SK-N-MC (cell line): ENCODE measurements around the gene IFT27.

ENCODE experiments used
- DNase-seq: peaks from one replicate; pipeline ENCODE4 v3.0.0-alpha.2; 2011; ENCODE audit warnings: low read depth, low spot score
- H3K27ac ChIP-seq: fragments of 200-600 bp; sonication (generic); 2 replicates; pipeline ENCODE4 v1.5.1; 2016; ENCODE audit warnings: mixed run types
- H3K36me3 ChIP-seq: fragments of 200-600 bp; sonication (generic); 2 replicates; pipeline ENCODE4 v1.6.1; 2017; ENCODE audit warnings: antibody characterized with exemption, low read length, mixed read lengths; ENCODE audit not compliant: insufficient read depth
- H3K4me3 ChIP-seq: fragments of 200-600 bp; sonication (generic); 2 replicates; pipeline ENCODE4 v1.5.1; 2016
- H3K9ac ChIP-seq: fragments of 200-600 bp; sonication (generic); 2 replicates; pipeline ENCODE4 v1.8.0; 2017; ENCODE audit warnings: mixed run types, mixed read lengths; ENCODE audit not compliant: insufficient read length
- H3K9me3 ChIP-seq: fragments of 200-600 bp; sonication (generic); 2 replicates; pipeline ENCODE4 v1.6.1; 2017; ENCODE audit warnings: low read depth, mild to moderate bottlenecking, antibody characterized with exemption, low read length, moderate library complexity, mixed read lengths
- EZH2 ChIP-seq: fragments of 200-600 bp; sonication (generic); IDR thresholded peaks from one replicate; pipeline ENCODE4 v1.6.1; 2017; ENCODE audit warnings: antibody characterized with exemption
- FOXP2 ChIP-seq: optimal IDR thresholded peaks from 2 replicates; pipeline ENCODE3; 2011; ENCODE audit warnings: mild to moderate bottlenecking, moderate library complexity; ENCODE audit not compliant: insufficient read depth; ENCODE audit errors: extremely low read length, control extremely low read depth
- POLR2AphosphoS5 ChIP-seq: IDR thresholded peaks from 2 replicates; pipeline ENCODE4 v1.6.1; 2012; ENCODE audit warnings: mild to moderate bottlenecking, low read depth, low read length, borderline replicate concordance

IFT27 gene

DNA sequence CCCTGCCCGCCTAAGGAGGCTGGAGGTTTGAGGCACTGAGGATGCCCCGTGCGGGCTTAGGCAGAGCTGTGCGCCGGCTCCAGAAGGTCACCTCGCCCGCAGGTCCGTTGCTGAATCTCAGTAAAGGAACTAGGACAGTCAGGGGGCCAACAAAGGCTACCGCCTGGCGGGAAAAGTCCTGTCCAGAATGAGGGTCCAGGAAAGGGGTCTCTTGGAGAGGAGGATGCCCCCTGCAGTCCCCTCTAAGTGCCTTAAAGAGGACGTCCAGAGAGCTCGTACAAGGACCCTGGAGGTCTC is 40.4 kb upstream of the IFT27 start:
- no peak overlapping the region for H3K4me3 ChIP-seq
- no peak for DNase-seq
- no peaks in the 10 kb centered on the region for H3K9me3 ChIP-seq
- TF ChIP-seq EZH2 (no peak), POLR2AphosphoS5 (no peak)
- H3K27ac ChIP-seq = no peak overlapping the region
- H3K9ac ChIP-seq = no peak overlapping the region
- no peaks in the 10 kb centered on the region for H3K36me3 ChIP-seq

DNA sequence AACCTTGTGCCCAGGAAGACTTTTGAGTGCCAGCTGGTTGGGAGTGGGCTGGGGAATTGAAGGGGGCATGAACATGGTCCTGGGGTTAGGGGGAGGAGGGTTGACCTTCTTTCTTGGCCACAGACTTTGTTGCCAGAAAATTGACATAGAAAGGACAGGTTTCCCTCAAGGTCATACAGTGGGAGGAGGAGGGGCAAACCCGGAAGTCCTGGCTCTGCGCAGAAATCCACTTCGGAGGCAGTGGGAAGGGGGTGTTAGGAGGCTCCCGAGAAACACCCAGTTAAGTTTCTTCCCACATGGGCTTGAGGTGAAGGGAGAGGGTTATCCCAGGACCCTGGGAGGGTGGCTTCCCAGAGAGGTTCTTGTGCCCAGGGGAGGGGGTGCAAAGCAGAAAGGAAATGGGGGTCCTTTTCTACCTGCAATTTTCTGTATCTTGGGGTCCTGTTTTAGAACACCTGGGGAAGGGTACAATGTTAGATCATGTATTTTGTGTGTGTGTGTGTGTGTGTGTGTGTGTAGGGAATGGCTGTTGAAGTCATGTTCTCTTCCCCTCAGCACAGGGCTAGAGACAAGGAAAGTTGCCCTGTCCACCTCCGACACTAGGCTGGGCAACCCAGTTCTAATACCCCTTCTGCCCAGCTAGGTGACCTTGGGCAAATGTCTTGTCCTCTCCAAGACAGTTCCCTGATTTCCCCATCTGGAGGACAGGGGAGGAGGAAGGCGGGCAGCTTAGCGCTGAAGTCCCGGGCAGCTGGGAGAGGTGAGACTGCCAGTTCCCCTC is 39.8 kb upstream of the IFT27 start:
- DNase-seq = no peak
- Histone ChIP-seq H3K36me3 (no peaks in the 10 kb centered on the region), H3K9ac (no peak overlapping the region), H3K4me3 (no peak overlapping the region), H3K9me3 (no peaks in the 10 kb centered on the region), H3K27ac (no peak overlapping the region)
- TF ChIP-seq FOXP2 (no peak), EZH2 (no peak), POLR2AphosphoS5 (no peak)

DNA sequence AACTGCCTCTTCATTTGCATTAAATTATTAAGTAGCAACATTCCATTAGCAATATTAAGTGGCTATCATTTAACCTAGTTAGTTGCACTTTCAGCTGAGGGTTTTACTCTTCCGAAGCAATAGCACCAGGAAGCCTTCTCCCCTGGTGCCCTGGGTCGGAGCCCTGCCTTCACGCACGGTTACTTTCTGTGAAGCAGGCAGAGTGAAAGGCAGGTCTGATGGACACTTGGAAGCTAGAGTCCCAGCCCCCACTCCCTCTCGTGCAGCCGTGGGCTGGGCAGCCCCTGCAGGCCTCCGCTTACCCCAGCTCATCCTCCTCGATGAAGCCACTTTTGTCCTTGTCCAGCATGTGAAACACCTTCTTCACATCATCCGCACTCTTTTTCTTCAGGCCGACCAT is 38.9 kb upstream of the IFT27 start:
- Histone ChIP-seq H3K4me3 (no peak overlapping the region), H3K9me3 (no peaks in the 10 kb centered on the region), H3K9ac (no peak overlapping the region), H3K36me3 (no peaks in the 10 kb centered on the region), H3K27ac (no peak overlapping the region)
- TF ChIP-seq POLR2AphosphoS5 (no peak), FOXP2 (no peak), EZH2 (no peak)
- no peak for DNase-seq

GRCh38 chr22:36811094-36811800 is 35.3 kb upstream of the IFT27 start:
- no peak for TF ChIP-seq FOXP2
- TF ChIP-seq POLR2AphosphoS5 = no peak
- TF ChIP-seq EZH2 = no peak
- no peak overlapping the region for H3K27ac ChIP-seq
- H3K36me3 ChIP-seq = no peaks in the 10 kb centered on the region
- H3K9ac ChIP-seq = no peak overlapping the region
- no peak for DNase-seq
- H3K9me3 ChIP-seq = no peaks in the 10 kb centered on the region
- no peak overlapping the region for H3K4me3 ChIP-seq

- H3K4me3 ChIP-seq = no peak overlapping the region
- TF ChIP-seq FOXP2 = no peak
- TF ChIP-seq POLR2AphosphoS5 = no peak
- no peak for TF ChIP-seq EZH2
- no peaks in the 10 kb centered on the region for H3K36me3 ChIP-seq
- H3K9me3 ChIP-seq = no peaks in the 10 kb centered on the region
- H3K9ac ChIP-seq = no peak overlapping the region
- no peak overlapping the region for H3K27ac ChIP-seq
- no peak for DNase-seq
Observed at GRCh38 chr22:36809351-36809750, 33.4 kb upstream of the IFT27 start.

- Histone ChIP-seq H3K36me3 (no peaks in the 10 kb centered on the region), H3K9ac (no peak overlapping the region), H3K4me3 (no peak overlapping the region), H3K9me3 (no peaks in the 10 kb centered on the region), H3K27ac (no peak overlapping the region)
- no peak for DNase-seq
- TF ChIP-seq POLR2AphosphoS5 (no peak), EZH2 (no peak), FOXP2 (no peak)
Observed at GRCh38 chr22:36808721-36809344, 32.9 kb upstream of the IFT27 start.

DNA sequence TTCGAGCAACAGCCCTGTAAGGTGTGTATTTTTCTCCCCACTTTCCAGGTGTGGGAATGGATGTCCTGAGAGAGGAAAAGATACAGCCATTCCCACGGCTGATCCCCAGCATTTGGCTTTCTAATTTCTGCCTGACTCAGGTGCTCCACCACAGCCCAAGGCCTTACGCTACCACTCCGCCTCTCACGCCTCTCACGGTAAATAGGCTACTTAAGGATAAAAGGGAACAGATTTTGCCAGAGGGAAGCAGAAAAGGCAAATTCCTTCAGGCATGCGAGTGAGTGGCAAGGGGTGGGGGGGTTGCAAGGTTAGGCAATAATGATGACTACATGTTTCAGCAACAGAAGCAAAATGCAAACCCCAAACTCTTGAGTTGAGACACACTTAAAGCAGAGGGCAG is 31.7 kb upstream of the IFT27 start:
- no peak for DNase-seq
- H3K9me3 ChIP-seq = no peaks in the 10 kb centered on the region
- no peak overlapping the region for H3K9ac ChIP-seq
- H3K4me3 ChIP-seq = no peak overlapping the region
- no peak overlapping the region for H3K27ac ChIP-seq
- no peak for TF ChIP-seq POLR2AphosphoS5
- no peak for TF ChIP-seq EZH2
- no peak for TF ChIP-seq FOXP2
- no peaks in the 10 kb centered on the region for H3K36me3 ChIP-seq

GRCh38 chr22:36806835-36807234 is 30.9 kb upstream of the IFT27 start:
- H3K36me3 ChIP-seq = no peaks in the 10 kb centered on the region
- no peaks in the 10 kb centered on the region for H3K9me3 ChIP-seq
- TF ChIP-seq POLR2AphosphoS5 = no peak
- TF ChIP-seq EZH2 = no peak
- no peak for TF ChIP-seq FOXP2
- H3K27ac ChIP-seq = no peak overlapping the region
- H3K9ac ChIP-seq = no peak overlapping the region
- H3K4me3 ChIP-seq = no peak overlapping the region
- no peak for DNase-seq
